Measurements from ENCODE around the gene SERPINB6.
A peak's percentile ranks its signal among the peaks of the same experiment; 100 is the strongest.

Gene SERPINB6

GRCh38 chr6:2999618-3000557 is 28.5 kb upstream of the SERPINB6 start, which contains the start of gene NQO2:
Gene NQO2, plus strand, starts transcription at chr6:2999894. Its CDS starts 6,659 bp downstream, at chr6:3006553.
- peak; percentile 84 for DNase-seq (ENCODE audit: low read depth)

GRCh38 chr6:2998998-2999617 is 27.7 kb upstream of the SERPINB6 start:
- DNase-seq (ENCODE audit: low read depth) = no peak

GRCh38 chr6:2998249-2998997 is 27.1 kb upstream of the SERPINB6 start:
- peak; percentile 36 for DNase-seq (ENCODE audit: low read depth)

GRCh38 chr6:2993755-2994317 is 22.5 kb upstream of the SERPINB6 start:
- no peak for DNase-seq (ENCODE audit: low read depth)

- DNase-seq (ENCODE audit: low read depth) = no peak
Measured at GRCh38 chr6:2992330-2992979, 21.1 kb upstream of the SERPINB6 start.

GRCh38 chr6:2990932-2991506 is 19.7 kb upstream of the SERPINB6 start:
- no peak for DNase-seq (ENCODE audit: low read depth)

- no peak for DNase-seq (ENCODE audit: low read depth)
Measured at GRCh38 chr6:2990248-2990931, 19.0 kb upstream of the SERPINB6 start.

- DNase-seq (ENCODE audit: low read depth) = peak; percentile 64
Measured at GRCh38 chr6:2989332-2990247, 18.2 kb upstream of the SERPINB6 start.

- DNase-seq (ENCODE audit: low read depth) = peak; percentile 58
Measured at GRCh38 chr6:2988426-2989331, 17.3 kb upstream of the SERPINB6 start.

GRCh38 chr6:2988094-2988425 is 16.7 kb upstream of the SERPINB6 start:
- no peak for DNase-seq (ENCODE audit: low read depth)

- DNase-seq (ENCODE audit: low read depth) = no peak
Measured at GRCh38 chr6:2986722-2987221, 15.4 kb upstream of the SERPINB6 start.

GRCh38 chr6:2984738-2985406 is 13.5 kb upstream of the SERPINB6 start:
- no peak for DNase-seq (ENCODE audit: low read depth)

- no peak for DNase-seq (ENCODE audit: low read depth)
Measured at GRCh38 chr6:2982426-2983117, 11.2 kb upstream of the SERPINB6 start.

GRCh38 chr6:2980465-2980855 is 9.1 kb upstream of the SERPINB6 start:
- DNase-seq (ENCODE audit: low read depth) = no peak

- DNase-seq (ENCODE audit: low read depth) = no peak
Measured at GRCh38 chr6:2979819-2980464, 8.6 kb upstream of the SERPINB6 start.

- no peak for DNase-seq (ENCODE audit: low read depth)
Measured at GRCh38 chr6:2978923-2979322, 7.6 kb upstream of the SERPINB6 start.
